Neuronal stem cell (in vitro differentiated cells): Measurements from ENCODE around the gene AUTS2.

Experiments
- DNase-seq: peaks from one replicate; pipeline ENCODE4 v3.0.0-alpha.2; 2013; ENCODE audit warnings: low spot score
- H2AFZ ChIP-seq: one replicate; pipeline ENCODE4 v1.6.1; 2013; ENCODE audit warnings: mild to moderate bottlenecking, low read length, inconsistent platforms
- H2AK5ac ChIP-seq: 2 replicates; pipeline ENCODE4 v1.6.1; 2013; ENCODE audit warnings: low read depth, mild to moderate bottlenecking, inconsistent platforms, low read length, moderate library complexity, mixed read lengths
- H2BK120ac ChIP-seq: 2 replicates; pipeline ENCODE4 v1.6.1; 2013; ENCODE audit warnings: low read depth, mild to moderate bottlenecking, inconsistent platforms, low read length, moderate library complexity, mixed read lengths
- H2BK12ac ChIP-seq: one replicate; pipeline ENCODE4 v1.6.1; 2013; ENCODE audit warnings: low read length, inconsistent platforms
- H2BK15ac ChIP-seq: 2 replicates; pipeline ENCODE4 v1.6.1; 2013; ENCODE audit warnings: mild to moderate bottlenecking, low read length, inconsistent platforms, mixed read lengths
- H2BK5ac ChIP-seq: one replicate; pipeline ENCODE4 v1.6.1; 2013; ENCODE audit warnings: inconsistent platforms, mild to moderate bottlenecking, low read length, moderate library complexity
- H3K14ac ChIP-seq: one replicate; pipeline ENCODE4 v1.6.1; 2013; ENCODE audit warnings: low read length, inconsistent platforms
- H3K18ac ChIP-seq: 2 replicates; pipeline ENCODE4 v1.6.1; 2013; ENCODE audit warnings: low read length, inconsistent platforms
- H3K23ac ChIP-seq: 2 replicates; pipeline ENCODE4 v1.6.1; 2013; ENCODE audit warnings: low read depth, mild to moderate bottlenecking, mixed read lengths, low read length, inconsistent platforms; ENCODE audit not compliant: poor library complexity
- H3K27ac ChIP-seq: replicated peaks from 3 replicates; pipeline ENCODE4 v1.5.1; 2013; ENCODE audit warnings: low read length, inconsistent platforms
- H3K27me3 ChIP-seq, 3 experiments: 2 replicates each; pipeline ENCODE4 v1.6.1; 2013; ENCODE audit warnings: low read length in 3 of 3, mild to moderate bottlenecking in 2 of 3, inconsistent platforms in 1 of 3, low read depth in 1 of 3, mixed read lengths in 1 of 3, moderate library complexity in 1 of 3; ENCODE audit not compliant: control insufficient read depth in 3 of 3, insufficient read depth in 3 of 3
- H3K36me3 ChIP-seq, 2 donors: replicated peaks in 1 of 2; 2 replicates each; pipeline ENCODE4 v1.6.1; 2013; ENCODE audit warnings: low read length in 2 of 2; ENCODE audit not compliant: control insufficient read depth in 2 of 2, insufficient read depth in 2 of 2
- H3K4ac ChIP-seq: 2 replicates; pipeline ENCODE4 v1.6.1; 2013; ENCODE audit warnings: inconsistent platforms, mild to moderate bottlenecking, low read length, moderate library complexity
- H3K4me1 ChIP-seq, 2 donors: 1 replicate in 1 of 2; 2 replicates in 1 of 2; pipeline ENCODE4 v1.6.1; 2013; ENCODE audit warnings: low read length in 2 of 2, low read depth in 1 of 2; ENCODE audit not compliant: control insufficient read depth in 2 of 2, insufficient read depth in 1 of 2
- H3K4me2 ChIP-seq: one replicate; pipeline ENCODE4 v1.6.1; 2013; ENCODE audit warnings: mild to moderate bottlenecking, low read length, inconsistent platforms; ENCODE audit not compliant: insufficient read depth, poor library complexity, severe bottlenecking
- H3K4me3 ChIP-seq, 2 donors: 2 replicates each; pipeline ENCODE4 v1.5.1; 2013; ENCODE audit warnings: low read length in 2 of 2, mild to moderate bottlenecking in 2 of 2, inconsistent platforms in 1 of 2, moderate library complexity in 1 of 2
- H3K79me1 ChIP-seq: one replicate; pipeline ENCODE4 v1.6.1; 2013; ENCODE audit warnings: low read depth, mild to moderate bottlenecking, inconsistent platforms, low read length, moderate library complexity
- H3K9ac ChIP-seq: one replicate; pipeline ENCODE4 v1.6.1; 2013; ENCODE audit warnings: mild to moderate bottlenecking, low read depth, low read length, inconsistent platforms; ENCODE audit not compliant: poor library complexity
- H3K9me3 ChIP-seq, 2 donors: replicated peaks in 1 of 2; 2 replicates each; pipeline versions ENCODE3 to v1.6.1; 2013; ENCODE audit warnings: low read length in 2 of 2, mild to moderate bottlenecking in 2 of 2, inconsistent platforms in 1 of 2, low read depth in 1 of 2, mixed read lengths in 1 of 2, moderate library complexity in 1 of 2; ENCODE audit not compliant: control insufficient read depth in 2 of 2, insufficient read depth in 1 of 2
- H4K8ac ChIP-seq: one replicate; pipeline ENCODE4 v1.6.1; 2013; ENCODE audit warnings: low read depth, mild to moderate bottlenecking, inconsistent platforms, low read length, moderate library complexity
- H4K91ac ChIP-seq: one replicate; pipeline ENCODE4 v1.6.1; 2013; ENCODE audit warnings: low read length, low read depth, mild to moderate bottlenecking, inconsistent platforms; ENCODE audit not compliant: poor library complexity
- WGBS, 2 donors: extraction: QIAGEN DNeasy Blood & Tissue Kit; methylation state at CpG; one replicate each; pipeline ENCODE4 v1.1.7; 2013; ENCODE audit warnings: missing lambda C conversion rate in 2 of 2, mixed read lengths in 1 of 2; ENCODE audit not compliant: insufficient read length in 2 of 2, insufficient replicate concordance in 1 of 2; ENCODE audit errors: extremely low coverage in 2 of 2; 5-methylcytosine and 5-hydroxymethylcytosine counted together

The AUTS2 gene

GRCh38 chr7:70082099-70082611 is 483.9 kb downstream of the AUTS2 start:
- Histone ChIP-seq H3K27me3 (no peaks in the 10 kb centered on the region), H3K27ac (no peak overlapping the region), H2AFZ (no peak overlapping the region), H3K14ac (no peak overlapping the region), H2AK5ac (no peak overlapping the region), H3K9me3 (peaks cover 0 to 10% of the 10 kb centered on the region in 2 donors), H3K4ac (no peak overlapping the region), H3K79me1 (no peaks in the 10 kb centered on the region), H3K23ac (no peak overlapping the region), H2BK120ac (no peak overlapping the region), H3K9ac (no peak overlapping the region), H3K4me1 (no peaks in the 10 kb centered on the region), H2BK15ac (no peak overlapping the region), H4K91ac (no peak overlapping the region), H3K36me3 (peaks cover 0 to 3% of the 10 kb centered on the region in 2 donors), H2BK12ac (no peak overlapping the region), H3K18ac (no peak overlapping the region), H3K4me3 (no peak overlapping the region), H2BK5ac (no peak overlapping the region), H4K8ac (no peak overlapping the region), H3K4me2 (no peak overlapping the region)
- no CpG with 5 or more reads among the region's 5 CpGs for WGBS, 2 donors
- no peak for DNase-seq

- Histone ChIP-seq H3K18ac (no peak overlapping the region), H4K8ac (no peak overlapping the region), H3K23ac (no peak overlapping the region), H3K36me3 (no peaks in the 10 kb centered on the region), H3K4me3 (no peak overlapping the region), H2BK15ac (no peak overlapping the region), H3K4me1 (peaks cover 4 to 23% of the 10 kb centered on the region in 2 donors), H2AK5ac (no peak overlapping the region), H3K4ac (no peak overlapping the region), H3K14ac (no peak overlapping the region), H3K27ac (no peak overlapping the region), H3K4me2 (no peak overlapping the region), H3K9me3 (peaks cover 0 to 3% of the 10 kb centered on the region in 2 donors), H2AFZ (no peak overlapping the region), H2BK12ac (no peak overlapping the region), H3K27me3 (no peaks in the 10 kb centered on the region), H4K91ac (no peak overlapping the region), H3K9ac (no peak overlapping the region), H2BK5ac (no peak overlapping the region), H2BK120ac (no peak overlapping the region), H3K79me1 (no peaks in the 10 kb centered on the region)
- WGBS, 2 donors = no CpG with 5 or more reads among the region's 2 CpGs
- DNase-seq = no peak
Observed at GRCh38 chr7:70091362-70091761, 493.1 kb downstream of the AUTS2 start.

DNA sequence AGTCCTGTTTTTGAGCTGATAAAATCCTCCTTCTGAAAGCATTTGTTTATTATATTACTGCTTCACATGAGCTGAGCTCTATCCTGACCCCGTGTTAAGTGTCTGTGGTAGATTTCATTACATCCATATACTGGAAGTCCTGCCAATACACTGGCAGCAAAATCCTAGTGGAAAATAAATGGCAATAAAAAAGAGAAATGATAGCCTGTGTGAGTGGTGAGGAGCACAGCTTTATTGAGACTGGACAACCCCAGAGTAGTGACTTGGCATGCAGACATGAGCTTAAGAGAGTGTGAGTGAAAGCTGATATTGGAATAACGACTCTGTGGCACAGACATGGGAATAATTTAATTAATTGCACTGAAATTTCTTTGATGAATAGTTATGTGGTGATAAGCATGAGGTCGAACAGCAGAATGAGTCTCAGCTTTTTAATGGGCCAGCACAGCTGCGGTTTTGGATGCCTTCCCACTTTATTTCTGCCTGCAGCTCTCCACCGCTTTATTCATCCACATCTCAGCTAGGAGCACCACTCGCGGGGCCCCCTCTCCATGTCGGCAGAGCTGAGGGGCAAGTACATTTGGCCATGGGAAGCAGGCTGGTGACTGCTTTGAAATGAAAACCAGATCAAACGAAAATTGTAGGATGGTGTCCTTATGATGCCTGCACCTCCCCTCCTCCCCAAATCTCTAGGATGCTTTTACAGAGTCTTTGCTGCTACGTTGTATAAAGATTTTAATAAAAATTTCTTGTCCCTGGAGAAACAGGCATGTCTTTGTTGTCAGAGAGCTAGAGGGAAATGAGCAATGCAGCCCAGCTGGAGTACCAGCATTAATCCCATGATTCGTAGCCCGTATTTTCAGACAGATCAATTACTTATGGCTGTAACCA is 494.3 kb downstream of the AUTS2 start:
- H2BK15ac ChIP-seq = no peak overlapping the region
- no peak overlapping the region for H2BK12ac ChIP-seq
- no peak overlapping the region for H4K91ac ChIP-seq
- H3K4ac ChIP-seq = no peak overlapping the region
- no CpG with 5 or more reads among the region's 12 CpGs for WGBS, 2 donors
- H3K9ac ChIP-seq = no peak overlapping the region
- no peak overlapping the region for H2AFZ ChIP-seq
- no peak overlapping the region for H3K23ac ChIP-seq
- no peak overlapping the region for H3K4me3 ChIP-seq
- H2AK5ac ChIP-seq = no peak overlapping the region
- no peaks in the 10 kb centered on the region for H3K27me3 ChIP-seq
- H2BK5ac ChIP-seq = no peak overlapping the region
- H4K8ac ChIP-seq = no peak overlapping the region
- no peak overlapping the region for H3K4me2 ChIP-seq
- H3K27ac ChIP-seq = no peak overlapping the region
- no peaks in the 10 kb centered on the region for H3K36me3 ChIP-seq
- no peak overlapping the region for H3K18ac ChIP-seq
- peaks cover 4 to 23% of the 10 kb centered on the region in 2 donors for H3K4me1 ChIP-seq
- H3K79me1 ChIP-seq = no peaks in the 10 kb centered on the region
- no peak overlapping the region for H3K14ac ChIP-seq
- H3K9me3 ChIP-seq = no peaks in the 10 kb centered on the region
- DNase-seq = no peak
- no peak overlapping the region for H2BK120ac ChIP-seq

- H3K27me3 ChIP-seq = no peaks in the 10 kb centered on the region
- no peak overlapping the region for H2BK5ac ChIP-seq
- H2BK120ac ChIP-seq = no peak overlapping the region
- no peak overlapping the region for H3K23ac ChIP-seq
- no peak overlapping the region for H3K18ac ChIP-seq
- H2BK15ac ChIP-seq = no peak overlapping the region
- H2AFZ ChIP-seq = no peak overlapping the region
- no peak overlapping the region for H3K4me2 ChIP-seq
- H3K79me1 ChIP-seq = no peaks in the 10 kb centered on the region
- no peak overlapping the region for H3K27ac ChIP-seq
- no peak overlapping the region for H3K9ac ChIP-seq
- H4K91ac ChIP-seq = no peak overlapping the region
- WGBS, 2 donors = no CpG with 5 or more reads among the region's 4 CpGs
- H3K9me3 ChIP-seq = no peaks in the 10 kb centered on the region
- H3K36me3 ChIP-seq = no peaks in the 10 kb centered on the region
- H2AK5ac ChIP-seq = no peak overlapping the region
- no peak overlapping the region for H3K14ac ChIP-seq
- peaks cover 4 to 26% of the 10 kb centered on the region in 2 donors for H3K4me1 ChIP-seq
- H4K8ac ChIP-seq = no peak overlapping the region
- DNase-seq = no peak
- H3K4me3 ChIP-seq = no peak overlapping the region
- H2BK12ac ChIP-seq = no peak overlapping the region
- H3K4ac ChIP-seq = no peak overlapping the region
Observed at GRCh38 chr7:70093205-70093904, 495.1 kb downstream of the AUTS2 start.
